A549 (cell line): ENCODE measurements around the gene EP400. TPM values are rescaled to one million over a fixed set of nuclear protein-coding genes. Genes with fewer than 3 reads are reported as not detected.
A peak's percentile ranks its signal among the peaks of the same experiment; 100 is the strongest.
"Not testable (repeated sequence)": the region's sequence is repeated elsewhere in the genome, so short reads cannot be mapped to it uniquely, and the experiment has no call there.

Source experiments
- ATAC-seq, 2 experiments: fragments of 200-7000 bp in 1 of 2; fragments of >200 bp in 1 of 2; cut with Nextera tagmentation in 1 of 2; cut with Tn5 transposase in 1 of 2; 3 replicates each; pipeline versions ENCODE4 v1.8.0 to v1.9.1; 2018 to 2020; ENCODE audit warnings: mild to moderate bottlenecking in 1 of 2, moderate library complexity in 1 of 2
- CTCF ChIA-PET: fragments of 300-600 bp; sonication (Branson Sonifier 250); formaldehyde crosslinking; extraction: SDS; loops from one replicate; lab custom pipeline; 2021; ENCODE audit warnings: antibody characterized with exemption, inconsistent platforms; lab: Yijun Ruan, JAX
- POLR2A ChIA-PET: fragments of 350-600 bp; formaldehyde crosslinking; extraction: SDS; loops from one replicate; lab custom pipeline; 2021; ENCODE audit warnings: antibody characterized with exemption, inconsistent platforms; lab: Yijun Ruan, JAX
- DNase-seq, 2 experiments: peaks; one replicate each; pipeline versions ENCODE4 v3.0.0 to v3.0.0-alpha.2; 2011 to 2016; ENCODE audit warnings: low read depth in 1 of 2, low spot score in 1 of 2
- FAIRE-seq: peaks from 2 replicates; lab custom pipeline; 2011; peaks lifted over from hg19 to GRCh38; lab: Jason Lieb, UNC
- H3K27ac ChIP-seq, 2 experiments: fragments of >200 bp; sonication (Bioruptor Twin); formaldehyde crosslinking; 3 replicates each; pipeline ENCODE4 v1.5.1; 2016 to 2017
- H3K4me1 ChIP-seq: fragments of >200 bp; sonication (Bioruptor Twin); formaldehyde crosslinking; 3 replicates; pipeline ENCODE4 v1.6.1; 2016
- H3K4me2 ChIP-seq: fragments of >200 bp; sonication (Bioruptor Twin); formaldehyde crosslinking; 3 replicates; pipeline ENCODE4 v1.6.1; 2016
- H3K4me3 ChIP-seq: fragments of >200 bp; sonication (Bioruptor Twin); formaldehyde crosslinking; 3 replicates; pipeline ENCODE4 v1.5.1; 2016
- H3K9me3 ChIP-seq: fragments of >200 bp; sonication (Bioruptor Twin); formaldehyde crosslinking; 3 replicates; pipeline ENCODE4 v1.6.1; 2016
- EHMT2 ChIP-seq: fragments of 200-600 bp; sonication (generic); IDR thresholded peaks from 2 replicates; pipeline ENCODE4 v1.6.1; 2016; ENCODE audit warnings: antibody characterized with exemption, low read depth, mild to moderate bottlenecking, moderate library complexity
- HOXA7 ChIP-seq: fragments of 250-450 bp; sonication (Bioruptor Pico); IDR thresholded peaks from 2 replicates; pipeline ENCODE4 v1.5.0; 2020; ENCODE audit warnings: mild to moderate bottlenecking, moderate library complexity
- HOXB13 ChIP-seq: fragments of 250-450 bp; sonication (Bioruptor Pico); IDR thresholded peaks from 2 replicates; pipeline ENCODE4 v1.5.0; 2020; ENCODE audit warnings: low read depth, mild to moderate bottlenecking, moderate library complexity
- MAFK ChIP-seq: fragments of 450-650 bp; IDR thresholded peaks from 2 replicates; pipeline ENCODE4 v1.6.1; 2014; ENCODE audit not compliant: partially characterized antibody
- MAZ ChIP-seq: fragments of 150-350 bp; IDR thresholded peaks from 2 replicates; pipeline ENCODE4 v1.6.1; 2014; ENCODE audit warnings: antibody characterized with exemption, low read depth, low read length, borderline replicate concordance
- NR3C1 ChIP-seq: fragments of >200 bp; sonication (Bioruptor Twin); formaldehyde crosslinking; IDR thresholded peaks from 3 replicates; pipeline ENCODE4 v1.6.1; 2017
- SMC3 ChIP-seq: fragments of >200 bp; sonication (Bioruptor Twin); formaldehyde crosslinking; IDR thresholded peaks from 3 replicates; pipeline ENCODE4 v1.6.1; 2018; ENCODE audit warnings: inconsistent platforms
- ZC3H11A ChIP-seq: fragments of 450-650 bp; IDR thresholded peaks from 2 replicates; pipeline ENCODE4 v1.6.1; 2014; ENCODE audit warnings: antibody characterized with exemption, mild to moderate bottlenecking
- ZSCAN20 ChIP-seq: fragments of 250-450 bp; sonication (Bioruptor Pico); IDR thresholded peaks from 2 replicates; pipeline ENCODE4 v1.8.0; 2022; ENCODE audit warnings: mild to moderate bottlenecking, moderate library complexity
- WGBS: methylation state at CpG from one replicate; pipeline ENCODE4 v1.1.6; 2017; ENCODE audit errors: missing lambda C conversion rate; 5-methylcytosine and 5-hydroxymethylcytosine counted together
- polyA plus RNA-seq, 4 experiments: library from polyadenylated mRNA; depleted of rRNA in 3 of 4; stranded (reverse); fragments of >200 nt; fragmentation: RNase III in 1 of 4; extraction: RNeasy Plus Mini Kit Qiagen cat#74134 plus additional on column Dnase treatment in 1 of 4; gene quantifications; 2 replicates in 3 of 4; 3 replicates in 1 of 4; pipeline ENCODE4 v1.2.3, GENCODE V29; 2011 to 2017
- TF ChIP-seq, protein P1 (sequence below): fragments of 200-600 bp; sonication (generic); IDR thresholded peaks from 2 replicates; pipeline ENCODE4 v1.6.1; 2016; ENCODE audit warnings: antibody characterized with exemption, mild to moderate bottlenecking, moderate library complexity

EP400 gene
- polyA plus RNA-seq, 2 of the 4 experiments (the other 2 are of a cell fraction) = 9.7 to 15.2 TPM

DNA sequence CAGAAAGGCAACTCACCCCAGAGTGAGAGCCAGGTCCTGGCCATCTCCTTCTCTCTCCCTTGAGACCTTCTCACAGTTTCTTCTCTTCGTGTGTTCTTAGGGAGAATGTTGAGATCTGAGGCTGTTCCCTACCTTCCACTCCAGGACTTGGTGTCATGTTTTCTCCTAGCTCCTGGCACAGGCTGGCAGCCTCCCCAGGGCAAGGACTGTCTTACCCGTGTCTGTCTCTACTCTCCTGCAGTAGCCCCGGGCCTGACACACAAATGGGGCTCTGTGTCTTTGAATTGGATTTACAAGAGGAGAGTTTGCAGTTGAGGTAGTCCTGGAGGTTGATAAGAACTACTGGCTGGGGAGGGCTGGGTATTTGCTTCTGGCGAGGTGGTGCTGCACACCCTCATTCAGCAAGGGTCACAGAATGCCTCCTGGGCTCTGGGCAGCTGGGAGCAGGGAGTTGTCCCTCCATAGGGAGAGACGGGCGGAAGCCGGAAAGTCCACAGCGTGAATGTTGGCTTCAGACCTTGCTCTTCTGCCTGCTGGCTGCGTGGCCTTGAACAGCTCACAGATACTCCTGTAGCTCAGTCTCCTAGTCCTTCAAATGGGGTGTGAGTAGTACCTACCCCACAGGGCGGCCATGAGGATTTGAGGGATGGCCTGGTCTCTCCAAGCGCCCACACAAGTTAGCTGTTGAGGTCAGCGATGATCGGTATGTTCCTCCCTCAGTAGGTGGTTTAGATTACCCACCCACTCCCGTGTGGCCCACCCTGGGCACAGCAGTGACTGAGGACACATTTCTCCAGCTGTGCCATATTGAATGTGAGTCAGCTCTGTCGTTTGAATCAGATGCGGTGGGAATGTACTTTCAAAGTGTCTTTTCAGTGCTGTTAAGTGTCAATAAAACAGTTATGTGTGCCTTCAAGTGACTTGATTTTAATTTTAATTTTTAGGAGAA, 10.2 kb downstream of the EP400 start:
- H3K4me2 ChIP-seq = no peak overlapping the region
- FAIRE-seq (no peak), ATAC-seq (0 out of 6 replicates have a peak, but pooled peaks of 1 of the 2 experiments have one; percentile 6), DNase-seq (no peak)
- no peak overlapping the region for H3K4me3 ChIP-seq
- no peaks in the 10 kb centered on the region for H3K9me3 ChIP-seq
- 93% methylated on average over 15 of the region's 16 CpGs for WGBS
- ChIA-PET CTCF (interaction anchor here (0.9 to 1.8 kb wide), 4 partner anchors 8 to 109 kb away, joined by 3 to 7 read pairs (median 4); no protein-coding TSS in a partner anchor), POLR2A (no interaction called here)
- no peak overlapping the region for H3K27ac ChIP-seq
- H3K4me1 ChIP-seq = peaks cover 27% of the 10 kb centered on the region
- TF ChIP-seq HOXA7 (CRISPR knock-in tag) = no peak
- no peak for TF ChIP-seq HOXB13 (CRISPR knock-in tag)

DNA sequence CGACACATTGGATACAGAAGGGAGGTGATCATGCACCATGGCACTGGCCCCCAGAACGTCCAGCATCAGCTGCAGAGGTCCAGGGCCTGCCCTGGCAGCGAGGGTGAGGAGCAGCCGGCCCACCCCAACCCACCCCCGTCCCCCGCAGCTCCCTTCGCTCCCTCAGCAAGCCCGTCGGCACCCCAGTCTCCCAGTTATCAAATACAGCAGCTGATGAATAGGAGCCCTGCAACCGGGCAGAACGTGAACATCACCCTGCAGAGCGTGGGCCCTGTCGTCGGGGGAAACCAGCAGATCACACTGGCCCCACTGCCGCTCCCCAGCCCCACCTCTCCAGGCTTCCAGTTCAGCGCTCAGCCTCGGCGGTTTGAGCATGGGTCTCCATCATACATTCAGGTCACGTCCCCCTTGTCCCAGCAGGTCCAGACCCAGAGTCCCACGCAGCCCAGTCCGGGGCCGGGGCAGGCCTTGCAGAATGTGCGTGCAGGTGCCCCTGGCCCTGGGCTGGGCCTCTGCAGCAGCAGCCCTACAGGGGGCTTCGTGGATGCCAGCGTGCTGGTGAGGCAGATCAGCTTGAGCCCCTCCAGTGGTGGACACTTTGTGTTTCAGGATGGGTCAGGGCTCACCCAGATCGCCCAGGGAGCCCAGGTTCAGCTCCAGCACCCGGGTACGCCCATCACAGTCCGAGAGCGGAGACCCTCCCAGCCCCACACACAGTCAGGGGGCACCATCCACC, 11.0 kb downstream of the EP400 start:
- H3K4me3 ChIP-seq, DNase-seq, ATAC-seq, H3K27ac ChIP-seq, H3K9me3 ChIP-seq, H3K4me2 ChIP-seq, POLR2A ChIA-PET, FAIRE-seq: not testable (repeated sequence)
- WGBS = 93% methylated on average over 13 of the region's 30 CpGs
- peaks cover 28% of the 10 kb centered on the region for H3K4me1 ChIP-seq
- CTCF ChIA-PET = interaction anchor here (0.9 to 1.8 kb wide), 3 partner anchors 14 to 110 kb away, joined by 3 to 7 read pairs (median 3); no protein-coding TSS in a partner anchor

DNA sequence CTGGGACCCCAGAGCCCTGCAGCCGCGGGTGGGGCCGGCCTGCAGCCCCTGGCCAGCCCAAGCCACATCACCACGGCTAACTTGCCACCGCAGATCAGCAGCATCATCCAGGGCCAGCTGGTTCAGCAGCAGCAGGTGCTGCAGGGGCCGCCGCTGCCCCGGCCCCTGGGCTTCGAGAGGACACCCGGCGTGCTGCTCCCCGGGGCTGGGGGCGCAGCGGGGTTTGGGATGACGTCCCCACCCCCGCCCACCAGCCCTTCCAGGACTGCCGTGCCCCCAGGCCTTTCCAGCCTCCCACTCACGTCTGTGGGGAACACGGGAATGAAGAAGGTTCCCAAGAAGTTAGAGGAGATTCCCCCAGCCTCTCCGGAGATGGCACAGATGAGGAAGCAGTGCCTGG, 11.6 kb downstream of the EP400 start:
- H3K9me3 ChIP-seq, DNase-seq, POLR2A ChIA-PET, FAIRE-seq, H3K4me2 ChIP-seq, H3K27ac ChIP-seq, ATAC-seq, H3K4me3 ChIP-seq: not testable (repeated sequence)
- CTCF ChIA-PET = interaction anchor here (1.3 to 2.2 kb wide), 2 partner anchors 9 to 41 kb away, joined by 3 to 7 read pairs; no protein-coding TSS in a partner anchor
- H3K4me1 ChIP-seq = peaks cover 22% of the 10 kb centered on the region
- WGBS = 88% methylated on average over 2 of the region's 20 CpGs

DNA sequence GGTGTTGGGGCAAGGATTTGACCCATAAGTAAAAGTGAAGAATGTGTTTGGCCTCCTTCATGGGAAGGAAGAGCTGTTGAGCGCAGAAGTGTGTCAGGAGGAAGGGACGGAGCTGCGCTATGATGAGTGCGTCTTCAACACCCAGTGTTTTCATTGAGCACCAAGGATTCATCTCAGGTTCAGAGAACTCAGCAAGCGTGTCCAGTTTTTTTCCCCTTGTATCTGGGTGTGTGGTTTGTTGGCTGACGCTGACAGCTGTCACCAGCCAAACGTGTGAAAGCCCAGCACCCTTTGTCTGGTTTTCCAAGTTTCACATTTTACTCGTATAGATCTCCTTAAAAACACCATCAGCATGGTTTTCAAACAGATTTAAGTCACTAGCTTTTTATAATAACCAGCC, 12.3 kb downstream of the EP400 start:
- Histone ChIP-seq H3K27ac (no peak overlapping the region), H3K4me1 (peaks cover 15% of the 10 kb centered on the region), H3K9me3 (no peaks in the 10 kb centered on the region), H3K4me2 (no peak overlapping the region), H3K4me3 (no peak overlapping the region)
- ATAC-seq (no peak), FAIRE-seq (no peak), DNase-seq (no peak)
- ChIA-PET CTCF (interaction anchor here (0.6 to 2.2 kb wide), 4 partner anchors 9 to 45 kb away, joined by 3 to 7 read pairs (median 3); no protein-coding TSS in a partner anchor), POLR2A (interaction anchor here (0.5 kb wide), 1 partner anchor 25 kb away, joined by 3 read pairs; no protein-coding TSS in a partner anchor)
- TF ChIP-seq ZC3H11A = no peak
- TF ChIP-seq SMC3 = no peak
- no peak for TF ChIP-seq NR3C1
- no peak for TF ChIP-seq MAFK
- TF ChIP-seq, protein P1, sequence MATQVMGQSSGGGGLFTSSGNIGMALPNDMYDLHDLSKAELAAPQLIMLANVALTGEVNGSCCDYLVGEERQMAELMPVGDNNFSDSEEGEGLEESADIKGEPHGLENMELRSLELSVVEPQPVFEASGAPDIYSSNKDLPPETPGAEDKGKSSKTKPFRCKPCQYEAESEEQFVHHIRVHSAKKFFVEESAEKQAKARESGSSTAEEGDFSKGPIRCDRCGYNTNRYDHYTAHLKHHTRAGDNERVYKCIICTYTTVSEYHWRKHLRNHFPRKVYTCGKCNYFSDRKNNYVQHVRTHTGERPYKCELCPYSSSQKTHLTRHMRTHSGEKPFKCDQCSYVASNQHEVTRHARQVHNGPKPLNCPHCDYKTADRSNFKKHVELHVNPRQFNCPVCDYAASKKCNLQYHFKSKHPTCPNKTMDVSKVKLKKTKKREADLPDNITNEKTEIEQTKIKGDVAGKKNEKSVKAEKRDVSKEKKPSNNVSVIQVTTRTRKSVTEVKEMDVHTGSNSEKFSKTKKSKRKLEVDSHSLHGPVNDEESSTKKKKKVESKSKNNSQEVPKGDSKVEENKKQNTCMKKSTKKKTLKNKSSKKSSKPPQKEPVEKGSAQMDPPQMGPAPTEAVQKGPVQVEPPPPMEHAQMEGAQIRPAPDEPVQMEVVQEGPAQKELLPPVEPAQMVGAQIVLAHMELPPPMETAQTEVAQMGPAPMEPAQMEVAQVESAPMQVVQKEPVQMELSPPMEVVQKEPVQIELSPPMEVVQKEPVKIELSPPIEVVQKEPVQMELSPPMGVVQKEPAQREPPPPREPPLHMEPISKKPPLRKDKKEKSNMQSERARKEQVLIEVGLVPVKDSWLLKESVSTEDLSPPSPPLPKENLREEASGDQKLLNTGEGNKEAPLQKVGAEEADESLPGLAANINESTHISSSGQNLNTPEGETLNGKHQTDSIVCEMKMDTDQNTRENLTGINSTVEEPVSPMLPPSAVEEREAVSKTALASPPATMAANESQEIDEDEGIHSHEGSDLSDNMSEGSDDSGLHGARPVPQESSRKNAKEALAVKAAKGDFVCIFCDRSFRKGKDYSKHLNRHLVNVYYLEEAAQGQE = no peak
- no peak for TF ChIP-seq MAZ
- TF ChIP-seq EHMT2 = no peak
- no peak for TF ChIP-seq ZSCAN20 (CRISPR knock-in tag)
- 92% methylated on average over 8 of the region's 8 CpGs for WGBS
